Sigmoid colon (tissue), 4 donors: ENCODE results near the gene XPNPEP2.

Source experiments
- CTCF ChIP-seq, 4 experiments: fragments of 450-650 bp in 3 of 4; fragments of 200-600 bp in 1 of 4; IDR thresholded peaks; one replicate each; pipeline ENCODE4 v1.5.1; 2016 to 2019; ENCODE audit warnings: antibody characterized with exemption in 4 of 4, mild to moderate bottlenecking in 3 of 4, moderate library complexity in 2 of 4
- EP300 ChIP-seq, 4 donors: sonication (generic); formaldehyde crosslinking; IDR thresholded peaks; one replicate each; pipeline ENCODE4 v1.6.1; 2017; ENCODE audit warnings: antibody characterized with exemption in 4 of 4
- POLR2A ChIP-seq, 2 donors: fragments of 450-650 bp; IDR thresholded peaks; one replicate each; pipeline ENCODE4 v1.6.1; 2016; ENCODE audit warnings: antibody characterized with exemption in 2 of 2, mild to moderate bottlenecking in 2 of 2, moderate library complexity in 2 of 2
- POLR2AphosphoS5 ChIP-seq, 4 donors: sonication (generic); formaldehyde crosslinking; IDR thresholded peaks; one replicate each; pipeline ENCODE4 v1.6.1; 2017; ENCODE audit warnings: antibody characterized with exemption in 4 of 4

- no peak for TF ChIP-seq CTCF (IDR thresholded peaks at IDR 0.05)
- TF ChIP-seq POLR2AphosphoS5 (IDR thresholded peaks at IDR 0.05): no peak
- no peak for TF ChIP-seq POLR2A (IDR thresholded peaks at IDR 0.05)
- no peak for TF ChIP-seq EP300 (IDR thresholded peaks at IDR 0.05)
Observed at GRCh38 chrX:129787336-129788055, 48.7 kb downstream of the XPNPEP2 start.
